Keratinocyte (primary cell): ENCODE measurements around the gene EPHA10. TPM values are rescaled to one million over a fixed set of nuclear protein-coding genes. Genes with fewer than 3 reads are reported as not detected.
A peak's percentile ranks its signal among the peaks of the same experiment; 100 is the strongest.

Source experiments
- DNase-seq: peaks from one replicate; pipeline ENCODE4 v3.0.0-alpha.2; 2011; ENCODE audit warnings: low read depth, missing footprints, low spot score
- FAIRE-seq: peaks from 2 replicates; lab custom pipeline; 2011; peaks lifted over from hg19 to GRCh38; lab: Jason Lieb, UNC
- H2AFZ ChIP-seq: 2 replicates; pipeline ENCODE4 v1.6.0; 2012; ENCODE audit warnings: low read length, control low read depth, inconsistent platforms; ENCODE audit not compliant: control insufficient read depth
- H3K27ac ChIP-seq: 2 replicates; pipeline ENCODE4 v1.5.1; 2011; ENCODE audit warnings: low read length; ENCODE audit not compliant: control insufficient read depth, insufficient read depth
- H3K27me3 ChIP-seq: 3 replicates; pipeline ENCODE4 v1.6.0; 2011; ENCODE audit warnings: low read length; ENCODE audit not compliant: control insufficient read depth, insufficient read depth; ENCODE audit errors: extremely low read depth
- H3K36me3 ChIP-seq, 2 experiments: 2 replicates in 1 of 2; 3 replicates in 1 of 2; pipeline ENCODE4 v1.5.1; 2011; ENCODE audit warnings: low read length in 2 of 2, mild to moderate bottlenecking in 1 of 2; ENCODE audit not compliant: control insufficient read depth in 2 of 2, insufficient read depth in 2 of 2; ENCODE audit errors: extremely low read depth in 1 of 2
- H3K4me1 ChIP-seq: 3 replicates; pipeline ENCODE4 v1.5.1; 2011; ENCODE audit warnings: low read length; ENCODE audit not compliant: control insufficient read depth, insufficient read depth; ENCODE audit errors: extremely low read depth
- H3K4me2 ChIP-seq: 3 replicates; pipeline ENCODE4 v1.6.0; 2011; ENCODE audit warnings: low read depth, low read length; ENCODE audit not compliant: control insufficient read depth, insufficient read depth; ENCODE audit errors: extremely low read depth
- H3K4me3 ChIP-seq, 3 experiments: fragments of 200-600 bp in 1 of 3; sonication (generic) in 1 of 3; 2 replicates in 2 of 3; 3 replicates in 1 of 3; pipeline ENCODE4 v1.5.1; 2011 to 2016; ENCODE audit warnings: low read length in 3 of 3, mild to moderate bottlenecking in 3 of 3, control low read depth in 2 of 3, inconsistent platforms in 1 of 3, low read depth in 1 of 3, mixed read lengths in 1 of 3, mixed run types in 1 of 3, moderate library complexity in 1 of 3; ENCODE audit not compliant: control insufficient read depth in 2 of 3, insufficient read depth in 2 of 3; ENCODE audit errors: extremely low read depth in 1 of 3
- H3K79me2 ChIP-seq: 2 replicates; pipeline ENCODE4 v1.6.0; 2012; ENCODE audit warnings: low read length; ENCODE audit not compliant: control insufficient read depth, insufficient read depth
- H3K9ac ChIP-seq: 3 replicates; pipeline ENCODE4 v1.6.0; 2011; ENCODE audit warnings: low read length; ENCODE audit not compliant: control insufficient read depth, insufficient read depth; ENCODE audit errors: extremely low read depth
- H3K9me1 ChIP-seq: 3 replicates; pipeline ENCODE4 v1.6.0; 2011; ENCODE audit warnings: low read length; ENCODE audit not compliant: control insufficient read depth, insufficient read depth; ENCODE audit errors: extremely low read depth
- H3K9me3 ChIP-seq: 2 replicates; pipeline ENCODE4 v1.5.1; 2012; ENCODE audit warnings: low read depth, low read length; ENCODE audit not compliant: control insufficient read depth
- H4K20me1 ChIP-seq: 3 replicates; pipeline ENCODE4 v1.6.0; 2011; ENCODE audit warnings: low read length; ENCODE audit not compliant: control insufficient read depth, insufficient read depth; ENCODE audit errors: extremely low read depth
- EZH2 ChIP-seq: IDR thresholded peaks from one replicate; pipeline ENCODE4 v1.6.1; 2012; ENCODE audit warnings: inconsistent platforms, mild to moderate bottlenecking, low read length, moderate library complexity
- dilution Hi-C: fragments of 300-500 bp; cut with MboI; formaldehyde crosslinking; loops from one replicate; pipeline ENCODE4 v1.7.0; 2020; ENCODE audit warnings: low sequenced_read_pairs; ENCODE audit not compliant: extremely low pct_ligation_motif_present
- polyA plus RNA-seq, 5 experiments: library from polyadenylated mRNA; depleted of rRNA in 3 of 5; stranded (reverse) in 3 of 5; stranded (forward) in 1 of 5; unstranded in 1 of 5; fragments of >200 nt; gene quantifications; 1 replicate in 1 of 5; 2 replicates in 3 of 5; 3 replicates in 1 of 5; pipeline versions ENCODE4 v1.2.1 to v1.2.3, GENCODE V29; 2011 to 2012; ENCODE audit warnings: missing spikeins in 2 of 5, low read depth in 1 of 5, low replicate concordance in 1 of 5
- TF ChIP-seq, protein P1 (sequence below), 3 experiments: IDR thresholded peaks in 1 of 3; conservative IDR thresholded peaks in 1 of 3; optimal IDR thresholded peaks in 1 of 3; 2 replicates in 2 of 3; 3 replicates in 1 of 3; pipeline versions ENCODE3 to v1.5.1; 2011; ENCODE audit warnings: low read length in 3 of 3, mild to moderate bottlenecking in 3 of 3, moderate library complexity in 2 of 3, control low read depth in 1 of 3, inconsistent platforms in 1 of 3; ENCODE audit not compliant: insufficient read depth in 2 of 3; ENCODE audit errors: extremely low read depth in 1 of 3

The EPHA10 gene
- polyA plus RNA-seq, 1 donor (not counting 4 experiments of a cell fraction or from before 2014, with no cell fraction given) = not detected

DNA sequence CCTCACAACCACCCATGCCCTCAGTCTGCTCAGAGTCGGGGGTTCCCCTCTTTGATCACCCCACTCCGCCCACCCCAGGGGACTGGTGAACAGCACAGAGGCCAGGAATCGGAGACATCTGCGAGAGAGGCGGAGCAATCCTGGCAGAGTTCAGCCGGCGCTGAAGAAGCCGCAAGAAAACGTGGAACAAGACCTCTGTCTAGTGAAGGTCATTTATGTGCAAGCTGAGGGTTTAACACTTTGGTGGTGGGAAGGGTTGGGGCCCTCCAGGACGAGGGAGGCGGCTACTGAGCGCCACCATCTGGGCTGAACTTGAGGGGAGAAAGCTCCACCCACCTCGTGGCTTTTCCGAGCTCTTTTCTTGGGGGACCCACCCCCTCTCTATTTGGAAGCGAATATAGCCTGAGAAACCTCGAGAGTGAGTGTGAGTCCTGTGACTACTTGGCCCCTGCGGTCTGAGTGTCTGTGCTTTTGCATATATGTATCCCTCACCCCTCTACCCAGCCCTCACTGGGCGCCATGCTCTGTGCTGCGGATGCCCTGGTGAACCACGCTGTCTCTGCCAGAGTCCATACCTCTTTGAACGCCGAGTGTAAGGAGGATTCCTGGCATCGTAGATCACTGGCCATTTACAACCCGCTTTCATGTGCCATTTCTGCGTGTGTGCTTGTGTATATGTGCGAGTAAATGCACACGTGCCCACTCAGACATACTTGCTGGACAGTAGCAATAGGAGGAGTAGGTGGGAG, 1.2 kb upstream of the EPHA10 start:
- dilution Hi-C loops = no loop called here
- Histone ChIP-seq H3K36me3 (no peaks in the 10 kb centered on the region), H3K4me1 (no peaks in the 10 kb centered on the region), H3K4me2 (peak overlapping the region; percentile 10), H3K27ac (no peak overlapping the region), H3K9me1 (no peaks in the 10 kb centered on the region), H3K27me3 (peaks cover 69% of the 10 kb centered on the region), H4K20me1 (no peaks in the 10 kb centered on the region), H2AFZ (no peak overlapping the region), H3K9me3 (no peaks in the 10 kb centered on the region), H3K79me2 (no peaks in the 10 kb centered on the region), H3K4me3 (no peak overlapping the region), H3K9ac (no peak overlapping the region)
- FAIRE-seq (no peak), DNase-seq (no peak)
- peak; percentile 75 for TF ChIP-seq EZH2
- TF ChIP-seq, protein P1, sequence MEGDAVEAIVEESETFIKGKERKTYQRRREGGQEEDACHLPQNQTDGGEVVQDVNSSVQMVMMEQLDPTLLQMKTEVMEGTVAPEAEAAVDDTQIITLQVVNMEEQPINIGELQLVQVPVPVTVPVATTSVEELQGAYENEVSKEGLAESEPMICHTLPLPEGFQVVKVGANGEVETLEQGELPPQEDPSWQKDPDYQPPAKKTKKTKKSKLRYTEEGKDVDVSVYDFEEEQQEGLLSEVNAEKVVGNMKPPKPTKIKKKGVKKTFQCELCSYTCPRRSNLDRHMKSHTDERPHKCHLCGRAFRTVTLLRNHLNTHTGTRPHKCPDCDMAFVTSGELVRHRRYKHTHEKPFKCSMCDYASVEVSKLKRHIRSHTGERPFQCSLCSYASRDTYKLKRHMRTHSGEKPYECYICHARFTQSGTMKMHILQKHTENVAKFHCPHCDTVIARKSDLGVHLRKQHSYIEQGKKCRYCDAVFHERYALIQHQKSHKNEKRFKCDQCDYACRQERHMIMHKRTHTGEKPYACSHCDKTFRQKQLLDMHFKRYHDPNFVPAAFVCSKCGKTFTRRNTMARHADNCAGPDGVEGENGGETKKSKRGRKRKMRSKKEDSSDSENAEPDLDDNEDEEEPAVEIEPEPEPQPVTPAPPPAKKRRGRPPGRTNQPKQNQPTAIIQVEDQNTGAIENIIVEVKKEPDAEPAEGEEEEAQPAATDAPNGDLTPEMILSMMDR (optimal IDR thresholded peaks at IDR 0.05 in 1 of 3, IDR thresholded peaks at IDR 0.05 in 1 of 3, conservative IDR thresholded peaks at IDR 0.05 in 1 of 3; ENCODE audit: extremely low read depth in 1 of 3, insufficient read depth in 2 of 3, low read length in 3 of 3) = peak in 1 of 3 experiments; percentile 35

DNA sequence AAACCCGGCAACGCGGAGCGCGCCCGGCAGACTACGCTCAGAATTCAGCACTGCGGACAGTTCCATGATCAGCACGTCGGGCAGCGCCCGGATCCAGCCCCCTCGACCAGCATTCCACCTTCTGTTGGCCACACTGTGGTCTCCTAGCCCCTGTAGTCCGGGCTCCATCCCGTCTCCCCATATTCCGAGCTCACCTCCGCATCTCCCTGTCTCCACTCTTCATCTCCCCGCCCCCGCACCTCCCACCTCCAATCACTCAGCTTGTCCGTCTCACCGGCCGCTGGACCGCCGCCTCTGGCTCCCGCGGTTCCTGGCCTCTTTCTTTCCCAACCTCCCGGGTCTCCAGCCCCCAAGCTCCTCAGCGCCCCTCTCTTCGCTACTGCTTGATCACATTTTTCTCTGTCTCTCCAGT, 500 bp downstream of the EPHA10 start:
- DNase-seq (no peak), FAIRE-seq (no peak)
- TF ChIP-seq, protein P1 (optimal IDR thresholded peaks at IDR 0.05 in 1 of 3, IDR thresholded peaks at IDR 0.05 in 1 of 3, conservative IDR thresholded peaks at IDR 0.05 in 1 of 3; ENCODE audit: extremely low read depth in 1 of 3, insufficient read depth in 2 of 3, low read length in 3 of 3) = no peak
- peak; percentile 56 for TF ChIP-seq EZH2
- no peaks in the 10 kb centered on the region for H3K9me3 ChIP-seq
- no peak overlapping the region for H3K4me3 ChIP-seq
- no peaks in the 10 kb centered on the region for H3K4me1 ChIP-seq
- H3K9ac ChIP-seq = no peak overlapping the region
- H3K27me3 ChIP-seq = peaks cover 66% of the 10 kb centered on the region
- no peaks in the 10 kb centered on the region for H3K36me3 ChIP-seq
- no peaks in the 10 kb centered on the region for H4K20me1 ChIP-seq
- no peaks in the 10 kb centered on the region for H3K9me1 ChIP-seq
- H3K27ac ChIP-seq = no peak overlapping the region
- dilution Hi-C loops = no loop called here
- H2AFZ ChIP-seq = no peak overlapping the region
- no peak overlapping the region for H3K4me2 ChIP-seq
- no peaks in the 10 kb centered on the region for H3K79me2 ChIP-seq
